ENCODE results near the gene TMPRSS12. TPM values are rescaled to one million over a fixed set of nuclear protein-coding genes. Genes with fewer than 3 reads are reported as not detected.
A peak's percentile ranks its signal among the peaks of the same experiment; 100 is the strongest.

The TMPRSS12 gene
- total and polyA plus RNA-seq, 2 of the 13 experiments (the other 11 are each of a cell fraction or from before 2014, with no cell fraction given): not detected

- TF ChIP-seq, protein P1, sequence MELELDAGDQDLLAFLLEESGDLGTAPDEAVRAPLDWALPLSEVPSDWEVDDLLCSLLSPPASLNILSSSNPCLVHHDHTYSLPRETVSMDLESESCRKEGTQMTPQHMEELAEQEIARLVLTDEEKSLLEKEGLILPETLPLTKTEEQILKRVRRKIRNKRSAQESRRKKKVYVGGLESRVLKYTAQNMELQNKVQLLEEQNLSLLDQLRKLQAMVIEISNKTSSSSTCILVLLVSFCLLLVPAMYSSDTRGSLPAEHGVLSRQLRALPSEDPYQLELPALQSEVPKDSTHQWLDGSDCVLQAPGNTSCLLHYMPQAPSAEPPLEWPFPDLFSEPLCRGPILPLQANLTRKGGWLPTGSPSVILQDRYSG (CRISPR knock-in tag; IDR thresholded peaks at IDR 0.05): 0 out of 2 replicates have a peak, but pooled peaks have one; percentile 25
- TF ChIP-seq, protein P2, sequence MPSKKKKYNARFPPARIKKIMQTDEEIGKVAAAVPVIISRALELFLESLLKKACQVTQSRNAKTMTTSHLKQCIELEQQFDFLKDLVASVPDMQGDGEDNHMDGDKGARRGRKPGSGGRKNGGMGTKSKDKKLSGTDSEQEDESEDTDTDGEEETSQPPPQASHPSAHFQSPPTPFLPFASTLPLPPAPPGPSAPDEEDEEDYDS (CRISPR knock-in tag; IDR thresholded peaks at IDR 0.05): peak; percentile 55
- TF ChIP-seq ZFX (CRISPR knock-in tag; IDR thresholded peaks at IDR 0.05; ENCODE audit: low read depth) (peak; percentile 27; the same call in 1 of the 2 replicates), NR2F1 (CRISPR knock-in tag; IDR thresholded peaks at IDR 0.05) (0 out of 4 replicates have a peak, but pooled peaks of 1 of the 2 experiments have one; percentile 26), PPARG (CRISPR knock-in tag; conservative IDR thresholded peaks at IDR 0.05) (0 out of 2 replicates have a peak, but pooled peaks have one; percentile 9), ZFP1 (CRISPR knock-in tag; IDR thresholded peaks at IDR 0.05) (0 out of 2 replicates have a peak, but pooled peaks have one; percentile 22), REL (CRISPR knock-in tag; conservative IDR thresholded peaks at IDR 0.05) (no peak), POLR2AphosphoS5 (IDR thresholded peaks at IDR 0.05; ENCODE audit: low read depth, low read length) (peak; percentile 45; the same call in 1 of the 2 replicates), HDAC2 (CRISPR knock-in tag; IDR thresholded peaks at IDR 0.05) (peak; percentile 33; the same call in 1 of the 2 replicates), TRIM22 (IDR thresholded peaks at IDR 0.05) (no peak), ZNF605 (CRISPR knock-in tag; IDR thresholded peaks at IDR 0.05) (peak; percentile 26; the same call in 1 of the 2 replicates), YEATS2 (CRISPR knock-in tag; IDR thresholded peaks at IDR 0.05; ENCODE audit: borderline replicate concordance) (no peak), PBX3 (CRISPR knock-in tag; IDR thresholded peaks at IDR 0.05; ENCODE audit: borderline replicate concordance) (no peak), JUN (CRISPR knock-in tag; IDR thresholded peaks at IDR 0.05) (no peak), ZBTB7B (CRISPR knock-in tag; IDR thresholded peaks at IDR 0.05) (peak; percentile 26; the same call in 1 of the 2 replicates), PRDM10 (CRISPR knock-in tag; IDR thresholded peaks at IDR 0.05; ENCODE audit: low read depth) (no peak), NFKBIZ (CRISPR knock-in tag; IDR thresholded peaks at IDR 0.05) (no peak), NFYB (CRISPR knock-in tag; IDR thresholded peaks at IDR 0.05) (peak; percentile 63)
- TF ChIP-seq, protein P3, sequence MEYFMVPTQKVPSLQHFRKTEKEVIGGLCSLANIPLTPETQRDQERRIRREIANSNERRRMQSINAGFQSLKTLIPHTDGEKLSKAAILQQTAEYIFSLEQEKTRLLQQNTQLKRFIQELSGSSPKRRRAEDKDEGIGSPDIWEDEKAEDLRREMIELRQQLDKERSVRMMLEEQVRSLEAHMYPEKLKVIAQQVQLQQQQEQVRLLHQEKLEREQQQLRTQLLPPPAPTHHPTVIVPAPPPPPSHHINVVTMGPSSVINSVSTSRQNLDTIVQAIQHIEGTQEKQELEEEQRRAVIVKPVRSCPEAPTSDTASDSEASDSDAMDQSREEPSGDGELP (IDR thresholded peaks at IDR 0.05; ENCODE audit: borderline replicate concordance, low read depth): peak; percentile 38; the same call in 1 of the 2 replicates
Measured at GRCh38 chr12:50924439-50925341, 82.0 kb downstream of the TMPRSS12 start (continued).
